K562 (cell line): Measurements from ENCODE around the gene TRUB2. TPM values are rescaled to one million over a fixed set of nuclear protein-coding genes. Genes with fewer than 3 reads are reported as not detected.
A peak's percentile ranks its signal among the peaks of the same experiment; 100 is the strongest.

Experiments used
- ARID1B ChIP-seq: fragments of 450-650 bp; IDR thresholded peaks from 2 replicates; pipeline ENCODE4 v1.6.1; 2016; ENCODE audit warnings: antibody characterized with exemption, mild to moderate bottlenecking, inconsistent platforms
- CBX5 ChIP-seq: IDR thresholded peaks from 2 replicates; pipeline ENCODE4 v1.6.1; 2014; ENCODE audit warnings: low read depth, borderline replicate concordance
- CEBPB ChIP-seq: fragments of 450-650 bp; IDR thresholded peaks from 2 replicates; pipeline ENCODE4 v1.6.1; 2016; ENCODE audit warnings: missing genetic modification characterization, missing compliant biosample characterization
- CREB5 ChIP-seq: fragments of 250-450 bp; sonication (Bioruptor Pico); IDR thresholded peaks from 2 replicates; pipeline ENCODE4 v1.5.0; 2020; ENCODE audit warnings: mild to moderate bottlenecking
- KAT2B ChIP-seq: IDR thresholded peaks from one replicate; pipeline ENCODE4 v1.6.1; 2012; ENCODE audit warnings: low read depth, mild to moderate bottlenecking, control low read depth, inconsistent platforms, low read length, moderate library complexity
- KDM5B ChIP-seq: fragments of 200-600 bp; sonication (generic); IDR thresholded peaks from 2 replicates; pipeline ENCODE4 v1.6.1; 2012; ENCODE audit warnings: low read depth, mild to moderate bottlenecking, moderate library complexity, low read length, control low read depth, inconsistent platforms; ENCODE audit not compliant: insufficient replicate concordance
- LEF1 ChIP-seq: fragments of 450-650 bp; IDR thresholded peaks from 2 replicates; pipeline ENCODE4 v1.6.1; 2016; ENCODE audit warnings: mild to moderate bottlenecking
- MECOM ChIP-seq: fragments of 250-450 bp; sonication (Bioruptor Pico); IDR thresholded peaks from 2 replicates; pipeline ENCODE4 v1.8.0; 2022; ENCODE audit warnings: inconsistent platforms
- NONO ChIP-seq, 2 experiments: fragments of 200-400 bp in 1 of 2; fragments of 450-650 bp in 1 of 2; formaldehyde crosslinking in 1 of 2; IDR thresholded peaks; 2 replicates each; pipeline ENCODE4 v1.6.1; 2017; ENCODE audit warnings: low read depth in 2 of 2, mild to moderate bottlenecking in 2 of 2, moderate library complexity in 2 of 2, low read length in 1 of 2
- POLR2AphosphoS5 ChIP-seq: IDR thresholded peaks from 2 replicates; pipeline ENCODE4 v1.6.1; 2011; ENCODE audit warnings: mild to moderate bottlenecking, low read depth, low read length, moderate library complexity; ENCODE audit not compliant: control insufficient read depth, insufficient read depth
- PRPF4 ChIP-seq: fragments of 200-400 bp; formaldehyde crosslinking; IDR thresholded peaks from one replicate; pipeline ENCODE4 v1.6.1; 2017; ENCODE audit warnings: low read length, low read depth, mild to moderate bottlenecking; ENCODE audit not compliant: insufficient read depth, poor library complexity, severe bottlenecking
- RBM17 ChIP-seq: fragments of 200-400 bp; formaldehyde crosslinking; IDR thresholded peaks from 2 replicates; pipeline ENCODE4 v1.6.1; 2017; ENCODE audit warnings: low read depth, mild to moderate bottlenecking, low read length, borderline replicate concordance
- SFPQ ChIP-seq: fragments of 200-400 bp; formaldehyde crosslinking; IDR thresholded peaks from 2 replicates; pipeline ENCODE4 v1.6.1; 2017; ENCODE audit warnings: mild to moderate bottlenecking, low read depth, low read length, moderate library complexity
- SIX5 ChIP-seq, 2 experiments: IDR thresholded peaks; 2 replicates each; pipeline ENCODE4 v1.6.1; 2011; ENCODE audit warnings: low read length in 2 of 2, borderline replicate concordance in 1 of 2, low read depth in 1 of 2, mild to moderate bottlenecking in 1 of 2, moderate library complexity in 1 of 2; ENCODE audit not compliant: insufficient read depth in 1 of 2
- SP1 ChIP-seq: sonication (generic); formaldehyde crosslinking; IDR thresholded peaks from 2 replicates; pipeline ENCODE4 v1.8.1; 2022; ENCODE audit warnings: mild to moderate bottlenecking, missing genetic modification reagents
- STAG1 ChIP-seq: sonication (generic); formaldehyde crosslinking; IDR thresholded peaks from 2 replicates; pipeline ENCODE4 v1.5.0; 2020; ENCODE audit warnings: missing genetic modification reagents, borderline replicate concordance
- ZBTB12 ChIP-seq: fragments of 250-450 bp; sonication (Bioruptor Pico); IDR thresholded peaks from 2 replicates; pipeline ENCODE4 v1.4.0; 2020
- ZBTB7A ChIP-seq: IDR thresholded peaks from 2 replicates; pipeline ENCODE4 v1.6.1; 2011; ENCODE audit warnings: low read depth, mild to moderate bottlenecking, low read length, moderate library complexity, borderline replicate concordance; ENCODE audit not compliant: control insufficient read depth
- ZNF655 ChIP-seq: fragments of 250-450 bp; sonication (Bioruptor Pico); IDR thresholded peaks from 2 replicates; pipeline ENCODE4 v1.5.0; 2021
- ZNF778 ChIP-seq: fragments of 450-650 bp; formaldehyde crosslinking; IDR thresholded peaks from 2 replicates; pipeline ENCODE4 v1.4.0; 2020; ENCODE audit warnings: mild to moderate bottlenecking, moderate library complexity
- ZNF830 ChIP-seq: fragments of 250-450 bp; sonication (Bioruptor Pico); IDR thresholded peaks from 2 replicates; pipeline ENCODE4 v1.5.0; 2021; ENCODE audit warnings: mild to moderate bottlenecking
- polyA plus RNA-seq, 8 experiments: library from polyadenylated mRNA; depleted of rRNA in 4 of 8; stranded (reverse) in 5 of 8; unstranded in 3 of 8; fragments of >200 nt; fragmentation: Nextera tagmentation in 2 of 8; fragmentation: Illumina TruSeq in 1 of 8; extraction: Ambion mirVana in 2 of 8; extraction: Trizol in 1 of 8; gene quantifications; 2 replicates each; pipeline versions ENCODE4 v1.2.1 to v1.2.3, GENCODE V29; 2011 to 2014; ENCODE audit warnings: inconsistent platforms in 1 of 8, missing spikeins in 1 of 8
- total RNA-seq, 7 experiments: library from RNA; depleted of rRNA in 6 of 7; stranded (reverse); fragments of >200 nt in 6 of 7; fragmentation: Illumina TruSeq in 2 of 7; extraction: Trizol in 2 of 7; gene quantifications; 2 replicates each; pipeline versions ENCODE4 v1.2.1 to v1.2.3, GENCODE V29; 2011 to 2021; ENCODE audit warnings: low replicate concordance in 1 of 7

The TRUB2 gene
- total and polyA plus RNA-seq, 9 of the 15 experiments (the other 6 are each of a cell fraction or from before 2014, with no cell fraction given): 9.3 to 110 (median 63.0) TPM

GRCh38 chr9:128339761-128340690 is 17.8 kb upstream of the TRUB2 start, which contains the start of gene SLC27A4 (continued):
- TF ChIP-seq RBM17 (no peak), ZBTB12 (CRISPR knock-in tag) (peak; percentile 90), NONO (IDR thresholded peaks at IDR 0.05; ENCODE audit: low read depth in 2 of 2, low read length in 1 of 2) (no peak), STAG1 (no peak), ARID1B (no peak), ZBTB7A (peak; percentile 99), ZNF655 (CRISPR knock-in tag) (no peak), SIX5 (IDR thresholded peaks at IDR 0.05; ENCODE audit: borderline replicate concordance in 1 of 2, insufficient read depth in 1 of 2, low read depth in 1 of 2, low read length in 2 of 2) (peak; percentile 93 to 96), KAT2B (no peak), CEBPB (tag) (peak; percentile 94), ZNF778 (no peak), LEF1 (no peak), ZNF830 (CRISPR knock-in tag) (no peak; the same call in 1 of the 2 replicates), CREB5 (CRISPR knock-in tag) (no peak), CBX5 (no peak), MECOM (CRISPR knock-in tag) (no peak; the same call in 1 of the 2 replicates), POLR2AphosphoS5 (peak; percentile 57; the same call in 1 of the 2 replicates), SFPQ (no peak), KDM5B (peak; percentile 95), PRPF4 (peak; percentile 17), SP1 (CRISPR knock-in tag) (peak; percentile 92)
